Keratinocyte (primary cell): Measurements from ENCODE around the gene GLT1D1. TPM values are rescaled to one million over a fixed set of nuclear protein-coding genes. Genes with fewer than 3 reads are reported as not detected.

Source experiments
- DNase-seq: peaks from one replicate; pipeline ENCODE4 v3.0.0-alpha.2; 2011; ENCODE audit warnings: low read depth, missing footprints, low spot score
- FAIRE-seq: peaks from 2 replicates; lab custom pipeline; 2011; peaks lifted over from hg19 to GRCh38; lab: Jason Lieb, UNC
- H2AFZ ChIP-seq: 2 replicates; pipeline ENCODE4 v1.6.0; 2012; ENCODE audit warnings: low read length, control low read depth, inconsistent platforms; ENCODE audit not compliant: control insufficient read depth
- H3K27ac ChIP-seq: 2 replicates; pipeline ENCODE4 v1.5.1; 2011; ENCODE audit warnings: low read length; ENCODE audit not compliant: control insufficient read depth, insufficient read depth
- H3K27me3 ChIP-seq: 3 replicates; pipeline ENCODE4 v1.6.0; 2011; ENCODE audit warnings: low read length; ENCODE audit not compliant: control insufficient read depth, insufficient read depth; ENCODE audit errors: extremely low read depth
- H3K36me3 ChIP-seq, 2 experiments: 2 replicates in 1 of 2; 3 replicates in 1 of 2; pipeline ENCODE4 v1.5.1; 2011; ENCODE audit warnings: low read length in 2 of 2, mild to moderate bottlenecking in 1 of 2; ENCODE audit not compliant: control insufficient read depth in 2 of 2, insufficient read depth in 2 of 2; ENCODE audit errors: extremely low read depth in 1 of 2
- H3K4me1 ChIP-seq: 3 replicates; pipeline ENCODE4 v1.5.1; 2011; ENCODE audit warnings: low read length; ENCODE audit not compliant: control insufficient read depth, insufficient read depth; ENCODE audit errors: extremely low read depth
- H3K4me2 ChIP-seq: 3 replicates; pipeline ENCODE4 v1.6.0; 2011; ENCODE audit warnings: low read depth, low read length; ENCODE audit not compliant: control insufficient read depth, insufficient read depth; ENCODE audit errors: extremely low read depth
- H3K4me3 ChIP-seq, 3 experiments: fragments of 200-600 bp in 1 of 3; sonication (generic) in 1 of 3; 2 replicates in 2 of 3; 3 replicates in 1 of 3; pipeline ENCODE4 v1.5.1; 2011 to 2016; ENCODE audit warnings: low read length in 3 of 3, mild to moderate bottlenecking in 3 of 3, control low read depth in 2 of 3, inconsistent platforms in 1 of 3, low read depth in 1 of 3, mixed read lengths in 1 of 3, mixed run types in 1 of 3, moderate library complexity in 1 of 3; ENCODE audit not compliant: control insufficient read depth in 2 of 3, insufficient read depth in 2 of 3; ENCODE audit errors: extremely low read depth in 1 of 3
- H3K79me2 ChIP-seq: 2 replicates; pipeline ENCODE4 v1.6.0; 2012; ENCODE audit warnings: low read length; ENCODE audit not compliant: control insufficient read depth, insufficient read depth
- H3K9ac ChIP-seq: 3 replicates; pipeline ENCODE4 v1.6.0; 2011; ENCODE audit warnings: low read length; ENCODE audit not compliant: control insufficient read depth, insufficient read depth; ENCODE audit errors: extremely low read depth
- H3K9me1 ChIP-seq: 3 replicates; pipeline ENCODE4 v1.6.0; 2011; ENCODE audit warnings: low read length; ENCODE audit not compliant: control insufficient read depth, insufficient read depth; ENCODE audit errors: extremely low read depth
- H3K9me3 ChIP-seq: 2 replicates; pipeline ENCODE4 v1.5.1; 2012; ENCODE audit warnings: low read depth, low read length; ENCODE audit not compliant: control insufficient read depth
- H4K20me1 ChIP-seq: 3 replicates; pipeline ENCODE4 v1.6.0; 2011; ENCODE audit warnings: low read length; ENCODE audit not compliant: control insufficient read depth, insufficient read depth; ENCODE audit errors: extremely low read depth
- CTCF ChIP-seq, 3 experiments: IDR thresholded peaks in 1 of 3; conservative IDR thresholded peaks in 1 of 3; optimal IDR thresholded peaks in 1 of 3; 2 replicates in 2 of 3; 3 replicates in 1 of 3; pipeline versions ENCODE3 to v1.5.1; 2011; ENCODE audit warnings: low read length in 3 of 3, mild to moderate bottlenecking in 3 of 3, moderate library complexity in 2 of 3, control low read depth in 1 of 3, inconsistent platforms in 1 of 3; ENCODE audit not compliant: insufficient read depth in 2 of 3; ENCODE audit errors: extremely low read depth in 1 of 3
- EZH2 ChIP-seq: IDR thresholded peaks from one replicate; pipeline ENCODE4 v1.6.1; 2012; ENCODE audit warnings: inconsistent platforms, mild to moderate bottlenecking, low read length, moderate library complexity
- dilution Hi-C: fragments of 300-500 bp; cut with MboI; formaldehyde crosslinking; loops from one replicate; pipeline ENCODE4 v1.7.0; 2020; ENCODE audit warnings: low sequenced_read_pairs; ENCODE audit not compliant: extremely low pct_ligation_motif_present
- polyA minus RNA-seq, 3 experiments: library from RNA; depleted of rRNA, polyadenylated mRNA; stranded (reverse); fragments of >200 nt; gene quantifications; 1 replicate in 1 of 3; 2 replicates in 1 of 3; 3 replicates in 1 of 3; pipeline ENCODE4 v1.2.3, GENCODE V29; 2011
- polyA plus RNA-seq, 5 experiments: library from polyadenylated mRNA; depleted of rRNA in 3 of 5; stranded (reverse) in 3 of 5; stranded (forward) in 1 of 5; unstranded in 1 of 5; fragments of >200 nt; gene quantifications; 1 replicate in 1 of 5; 2 replicates in 3 of 5; 3 replicates in 1 of 5; pipeline versions ENCODE4 v1.2.1 to v1.2.3, GENCODE V29; 2011 to 2012; ENCODE audit warnings: missing spikeins in 2 of 5, low read depth in 1 of 5, low replicate concordance in 1 of 5

GLT1D1 gene
- not detected in 3 replicates for polyA plus RNA-seq
- polyA plus RNA-seq (2011; ENCODE audit: low read depth) = not detected
- polyA plus RNA-seq (2011; cell fraction: cytosol; rRNA removed) = not detected in 2 replicates
- polyA plus RNA-seq (2011; cell fraction: nucleus; rRNA removed) = not detected in 2 replicates
- not detected in 2 replicates for polyA plus RNA-seq (2012; ENCODE audit: low replicate concordance)
- polyA minus RNA-seq = not detected in 3 replicates
- polyA minus RNA-seq (2011; cell fraction: cytosol; rRNA and poly(A)+ RNA removed) = not detected
- polyA minus RNA-seq (2011; cell fraction: nucleus; rRNA and poly(A)+ RNA removed) = not detected in 2 replicates

- H3K9me1 ChIP-seq = no peaks in the 10 kb centered on the region
- peaks cover 15% of the 10 kb centered on the region for H3K27me3 ChIP-seq
- no peak within 1 kb of the TSS for H2AFZ ChIP-seq
- no peaks in the 10 kb centered on the region for H3K79me2 ChIP-seq
- no peak for TF ChIP-seq CTCF (optimal IDR thresholded peaks at IDR 0.05 in 1 of 3, IDR thresholded peaks at IDR 0.05 in 1 of 3, conservative IDR thresholded peaks at IDR 0.05 in 1 of 3; ENCODE audit: extremely low read depth in 1 of 3, insufficient read depth in 2 of 3, low read length in 3 of 3)
- no peak for TF ChIP-seq EZH2
- no peak within 1 kb of the TSS for H3K9ac ChIP-seq
- H4K20me1 ChIP-seq = no peaks in the 10 kb centered on the region
- H3K4me3 ChIP-seq = no peak within 1 kb of the TSS
- no peak within 1 kb of the TSS for H3K27ac ChIP-seq
- no peak within 1 kb of the TSS for H3K4me2 ChIP-seq
- no peaks in the 10 kb centered on the region for H3K4me1 ChIP-seq
- no peaks in the 10 kb centered on the region for H3K36me3 ChIP-seq
- H3K9me3 ChIP-seq = no peaks in the 10 kb centered on the region
- DNase-seq (no peak), FAIRE-seq (no peak)
- dilution Hi-C loops = no loop called here
These were observed at the start of gene GLT1D1 for GRCh38 chr12:128852885-128853599. GLT1D1 (plus strand) TSS chr12:128853478; CDS start chr12:128853582, 104 bp downstream.

GRCh38 chr12:128803788-128804187 lies 49.5 kb upstream of the GLT1D1 start:
- Histone ChIP-seq H3K36me3 (peaks cover 19 to 22% of the 10 kb centered on the region in 2 experiments), H3K4me3 (no peak overlapping the region), H3K9me3 (no peaks in the 10 kb centered on the region), H2AFZ (no peak overlapping the region), H3K79me2 (peaks cover 52% of the 10 kb centered on the region), H3K4me2 (no peak overlapping the region), H4K20me1 (peaks cover 2% of the 10 kb centered on the region), H3K9ac (no peak overlapping the region), H3K9me1 (no peaks in the 10 kb centered on the region), H3K4me1 (peaks cover 12% of the 10 kb centered on the region), H3K27me3 (no peaks in the 10 kb centered on the region), H3K27ac (no peak overlapping the region)
- TF ChIP-seq CTCF (optimal IDR thresholded peaks at IDR 0.05 in 1 of 3, IDR thresholded peaks at IDR 0.05 in 1 of 3, conservative IDR thresholded peaks at IDR 0.05 in 1 of 3; ENCODE audit: extremely low read depth in 1 of 3, insufficient read depth in 2 of 3, low read length in 3 of 3) (no peak), EZH2 (no peak)
- FAIRE-seq (no peak), DNase-seq (no peak)
- dilution Hi-C loops = no loop called here
